SIG-M5 (cell line): ENCODE measurements around the gene DNAH12.
"Not testable (repeated sequence)": the region's sequence is repeated elsewhere in the genome, so short reads cannot be mapped to it uniquely, and the experiment has no call there.

Experiments
- DNase-seq: peaks from one replicate; lab custom pipeline; 2025; lab: John Stamatoyannopoulos, UW

DNAH12 gene

GRCh38 chr3:57303520-57303919 lies 240.6 kb downstream of the DNAH12 start:
- DNase-seq, result not testable (repeated sequence)

- no peak for DNase-seq
Observed at GRCh38 chr3:57298041-57298440, 246.1 kb downstream of the DNAH12 start.

- DNase-seq, result no peak
Observed at GRCh38 chr3:57292897-57293526, 251.1 kb downstream of the DNAH12 start.

- DNase-seq, result no peak
Observed at GRCh38 chr3:57292159-57292896, 251.8 kb downstream of the DNAH12 start, which contains the start of gene ASB14. Gene ASB14, minus strand, starts transcription at chr3:57292685. Its CDS starts 652 bp downstream, at chr3:57292033.

GRCh38 chr3:57288403-57288802 lies 255.7 kb downstream of the DNAH12 start:
- DNase-seq, result no peak

GRCh38 chr3:57287205-57287604 lies 256.9 kb downstream of the DNAH12 start:
- DNase-seq, result no peak

GRCh38 chr3:57283334-57283733 lies 260.8 kb downstream of the DNAH12 start:
- DNase-seq, result no peak

- DNase-seq, result no peak
Observed at GRCh38 chr3:57281715-57282114, 262.4 kb downstream of the DNAH12 start.

- DNase-seq, result no peak
Observed at GRCh38 chr3:57279685-57280084, 264.5 kb downstream of the DNAH12 start.

GRCh38 chr3:57278237-57278636 lies 265.9 kb downstream of the DNAH12 start:
- no peak for DNase-seq

GRCh38 chr3:57275393-57275792 lies 268.8 kb downstream of the DNAH12 start:
- DNase-seq, result no peak

GRCh38 chr3:57274845-57275244 lies 269.3 kb downstream of the DNAH12 start:
- no peak for DNase-seq

GRCh38 chr3:57268416-57268815 lies 275.7 kb downstream of the DNAH12 start:
- no peak for DNase-seq

- no peak for DNase-seq
Observed at GRCh38 chr3:57261929-57262328, 282.2 kb downstream of the DNAH12 start.

GRCh38 chr3:57261119-57261518 lies 283.0 kb downstream of the DNAH12 start:
- DNase-seq, result no peak

GRCh38 chr3:57257678-57258077 lies 286.5 kb downstream of the DNAH12 start:
- DNase-seq, result no peak

GRCh38 chr3:57256844-57257243 lies 287.3 kb downstream of the DNAH12 start:
- no peak for DNase-seq

GRCh38 chr3:57252404-57252803 lies 291.7 kb downstream of the DNAH12 start:
- no peak for DNase-seq

GRCh38 chr3:57244946-57245345 lies 299.2 kb downstream of the DNAH12 start:
- no peak for DNase-seq
